Chondrocyte (in vitro differentiated cells): ENCODE measurements around the gene TMEM163. TPM values are rescaled to one million over a fixed set of nuclear protein-coding genes. Genes with fewer than 3 reads are reported as not detected.

Source experiments
- DNase-seq: peaks from one replicate; pipeline ENCODE4 v3.0.0; 2021; ENCODE audit warnings: mixed read lengths, low spot score
- H3K27ac Mint-ChIP-seq: one replicate; pipeline ENCODE4 v1.8.0; 2021; ENCODE audit warnings: mild to moderate bottlenecking, moderate library complexity, mixed read lengths; ENCODE audit not compliant: unreplicated experiment
- H3K27me3 Mint-ChIP-seq: 2 replicates; pipeline ENCODE4 v1.8.0; 2021; ENCODE audit warnings: low read depth, mixed read lengths
- H3K36me3 Mint-ChIP-seq: 2 replicates; pipeline ENCODE4 v1.8.0; 2021; ENCODE audit warnings: low read depth, mixed read lengths
- H3K4me1 Mint-ChIP-seq: 2 replicates; pipeline ENCODE4 v1.8.0; 2021; ENCODE audit warnings: low read depth, mild to moderate bottlenecking, mixed read lengths
- H3K4me3 Mint-ChIP-seq: one replicate; pipeline ENCODE4 v1.8.0; 2021; ENCODE audit warnings: mild to moderate bottlenecking, moderate library complexity, mixed read lengths; ENCODE audit not compliant: unreplicated experiment
- H3K9me3 Mint-ChIP-seq: 2 replicates; pipeline ENCODE4 v1.8.0; 2021; ENCODE audit warnings: low read depth, mixed read lengths
- CTCF ChIP-seq: fragments of 200-600 bp; sonication (generic); IDR thresholded peaks from 2 replicates; pipeline ENCODE4 v1.5.0; 2021; ENCODE audit warnings: antibody characterized with exemption, mild to moderate bottlenecking, moderate library complexity
- total RNA-seq: library from RNA; stranded (reverse); gene quantifications from 3 replicates; pipeline ENCODE4 v1.2.1, GENCODE V29; 2021

The TMEM163 gene
- total RNA-seq, 1 donor from 2014 or later, result 0.07 TPM

DNA sequence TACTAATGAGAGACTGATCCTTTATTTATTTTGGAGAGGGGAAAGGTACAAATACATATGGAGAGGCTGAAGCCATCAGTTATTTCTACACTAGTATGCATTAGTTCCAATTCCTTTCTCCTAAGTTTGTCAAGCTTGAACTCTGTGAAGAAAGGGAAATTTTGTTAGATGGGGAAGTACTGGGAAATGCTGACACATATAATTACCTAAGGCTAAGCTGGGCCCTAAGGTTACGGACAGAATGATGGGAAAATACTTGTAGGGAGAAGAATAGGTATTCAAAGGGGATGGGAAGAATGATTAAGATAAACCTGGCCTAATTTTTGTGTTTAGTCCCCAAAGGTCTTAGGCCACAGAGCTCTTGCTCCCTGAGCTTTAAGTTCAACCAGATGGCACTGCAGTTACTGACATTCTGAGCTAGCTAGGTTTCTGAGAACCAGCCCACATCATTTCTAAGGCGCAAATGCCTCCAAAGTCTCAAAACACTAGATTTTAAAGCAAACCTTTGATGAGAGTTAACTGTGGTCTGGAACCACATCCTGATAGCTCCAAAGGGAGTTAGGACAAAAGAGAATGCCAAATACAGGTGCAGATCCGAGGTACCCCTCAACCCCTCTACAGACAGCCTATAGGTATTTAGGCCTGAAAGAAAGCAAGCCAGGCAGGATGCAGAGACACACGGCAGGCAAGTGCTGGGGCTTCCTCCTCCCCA lies 2.7 kb downstream of the TMEM163 start:
- Mint-ChIP-seq H3K4me1 (peaks cover 10% of the 10 kb centered on the region), H3K27me3 (peaks cover 82% of the 10 kb centered on the region), H3K36me3 (peaks cover 1% of the 10 kb centered on the region), H3K27ac (no peak overlapping the region), H3K9me3 (no peaks in the 10 kb centered on the region), H3K4me3 (no peak overlapping the region)
- no peak for DNase-seq
- TF ChIP-seq CTCF, result no peak

GRCh38 chr2:134714228-134714627 lies 4.6 kb downstream of the TMEM163 start:
- H3K4me1 Mint-ChIP-seq, result peaks cover 10% of the 10 kb centered on the region
- TF ChIP-seq CTCF, result no peak
- peaks cover 73% of the 10 kb centered on the region for H3K27me3 Mint-ChIP-seq
- no peak overlapping the region for H3K27ac Mint-ChIP-seq
- H3K36me3 Mint-ChIP-seq, result peaks cover 2% of the 10 kb centered on the region
- DNase-seq, result no peak
- H3K9me3 Mint-ChIP-seq, result no peaks in the 10 kb centered on the region
- no peak overlapping the region for H3K4me3 Mint-ChIP-seq

DNA sequence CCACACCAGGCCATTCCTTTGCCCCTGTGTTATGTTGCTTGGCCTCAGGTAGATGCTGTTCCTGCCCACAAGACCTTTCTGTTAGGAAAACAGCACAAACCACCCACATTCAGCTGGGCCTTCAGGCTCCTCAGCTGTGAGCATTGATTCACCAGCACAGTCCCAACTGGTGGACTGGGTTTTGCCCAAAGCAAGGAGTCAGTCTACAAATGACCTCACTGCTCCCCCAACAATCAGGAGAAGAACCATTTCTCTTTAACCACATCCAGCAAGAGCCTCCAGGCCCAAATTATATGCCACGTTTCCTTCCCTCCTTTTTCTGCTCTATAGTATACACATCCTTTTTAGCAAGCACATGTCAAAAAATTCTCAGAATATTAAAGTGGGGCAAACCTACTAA lies 5.2 kb downstream of the TMEM163 start:
- Mint-ChIP-seq H3K4me3 (no peak overlapping the region), H3K4me1 (peaks cover 10% of the 10 kb centered on the region), H3K9me3 (no peaks in the 10 kb centered on the region), H3K27me3 (peaks cover 78% of the 10 kb centered on the region), H3K27ac (no peak overlapping the region), H3K36me3 (peaks cover 2% of the 10 kb centered on the region)
- DNase-seq, result no peak
- TF ChIP-seq CTCF, result no peak

DNA sequence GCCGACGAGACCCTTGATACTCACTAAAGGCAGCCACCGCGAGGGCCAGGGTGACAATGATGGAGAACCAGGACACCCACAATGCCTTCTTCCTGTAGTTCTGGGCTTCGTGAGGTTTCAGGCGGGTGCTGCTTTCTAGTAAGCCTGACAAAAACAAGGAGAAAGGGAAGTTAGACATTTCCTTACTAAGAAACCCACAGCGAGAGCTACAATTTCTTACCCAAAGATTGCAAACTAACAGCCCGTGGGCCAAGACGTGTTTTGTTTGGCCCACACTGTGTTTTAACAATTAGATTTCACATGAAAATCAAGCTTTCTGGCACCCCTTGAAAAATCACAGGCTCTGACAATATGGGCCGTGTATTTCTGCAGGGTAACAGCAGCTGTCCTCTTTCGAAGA lies 5.6 kb downstream of the TMEM163 start:
- no peaks in the 10 kb centered on the region for H3K9me3 Mint-ChIP-seq
- H3K36me3 Mint-ChIP-seq, result peaks cover 2% of the 10 kb centered on the region
- H3K27me3 Mint-ChIP-seq, result peaks cover 77% of the 10 kb centered on the region
- H3K4me3 Mint-ChIP-seq, result no peak overlapping the region
- peaks cover 8% of the 10 kb centered on the region for H3K4me1 Mint-ChIP-seq
- no peak for DNase-seq
- H3K27ac Mint-ChIP-seq, result no peak overlapping the region
- no peak for TF ChIP-seq CTCF

DNA sequence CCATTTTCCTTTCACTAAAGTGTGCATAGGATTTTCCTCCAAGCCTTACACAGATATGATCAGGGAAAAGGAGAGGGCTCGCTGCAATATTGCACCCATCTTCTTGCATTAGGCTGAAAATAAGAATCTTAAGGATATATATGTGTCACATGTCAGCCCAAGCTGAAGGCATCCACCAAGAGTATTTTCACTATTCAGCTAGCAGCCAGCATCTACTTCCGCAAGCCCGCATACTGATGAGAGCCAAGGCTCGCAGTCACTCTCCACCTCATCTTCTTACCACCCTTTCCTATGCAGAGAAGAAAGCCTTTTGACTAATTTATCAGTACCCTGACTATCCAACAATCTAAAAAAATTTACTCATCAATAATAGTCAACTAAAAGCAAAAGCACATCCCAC lies 6.1 kb downstream of the TMEM163 start:
- peaks cover 76% of the 10 kb centered on the region for H3K27me3 Mint-ChIP-seq
- H3K4me1 Mint-ChIP-seq, result peaks cover 6% of the 10 kb centered on the region
- H3K9me3 Mint-ChIP-seq, result no peaks in the 10 kb centered on the region
- no peak overlapping the region for H3K27ac Mint-ChIP-seq
- no peak overlapping the region for H3K4me3 Mint-ChIP-seq
- no peak for TF ChIP-seq CTCF
- peaks cover 2% of the 10 kb centered on the region for H3K36me3 Mint-ChIP-seq
- no peak for DNase-seq
